Bone marrow (tissue), 2 donors: ENCODE results near the gene LRRC10.
A peak's percentile ranks its signal among the peaks of the same experiment; 100 is the strongest.
"Not testable (repeated sequence)": the region's sequence is repeated elsewhere in the genome, so short reads cannot be mapped to it uniquely, and the experiment has no call there.

Source experiments
- DNase-seq, 2 donors: peaks; one replicate each; lab custom pipeline; 2025; lab: John Stamatoyannopoulos, UW

The LRRC10 gene

DNA sequence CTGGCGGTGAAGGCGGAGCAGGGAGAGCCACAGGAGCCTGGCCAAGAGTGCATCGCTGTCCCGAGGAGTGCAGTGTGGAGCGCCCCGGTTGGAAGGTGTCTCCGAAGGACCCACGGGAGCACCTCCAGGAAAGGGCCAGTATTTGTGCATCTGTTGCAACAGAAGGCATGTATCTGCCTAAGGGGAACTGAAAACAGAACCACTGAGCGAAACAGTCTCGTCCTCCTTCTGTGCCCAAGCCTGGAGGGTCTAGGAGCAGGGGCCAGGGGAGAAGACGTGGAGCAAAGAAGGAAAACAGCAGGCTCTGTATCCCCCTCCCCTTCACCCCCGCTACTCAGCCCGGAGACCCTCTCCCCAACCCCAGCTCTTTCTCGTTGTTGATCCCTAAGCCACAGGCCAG lies 5.3 kb upstream of the LRRC10 start:
- DNase-seq = no peak

DNA sequence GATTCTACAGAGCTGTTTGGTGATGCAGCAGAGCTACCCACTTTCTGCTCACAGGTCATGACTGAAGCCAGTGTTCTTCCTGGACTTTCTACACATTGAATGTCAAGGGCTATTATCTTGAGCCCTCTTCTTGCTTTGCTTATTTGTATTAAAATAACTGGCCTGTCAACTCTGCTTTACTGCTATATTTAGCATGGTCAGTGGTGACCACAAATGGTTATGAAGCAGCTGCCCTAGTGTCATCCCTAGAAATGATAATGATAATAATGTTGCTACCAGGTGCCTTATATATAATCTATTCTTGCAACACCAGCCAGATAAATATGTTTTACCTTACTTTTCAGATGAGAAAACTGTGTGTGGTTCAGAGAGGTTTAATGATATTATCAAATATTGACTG lies 2.6 kb upstream of the LRRC10 start:
- no peak for DNase-seq

DNA sequence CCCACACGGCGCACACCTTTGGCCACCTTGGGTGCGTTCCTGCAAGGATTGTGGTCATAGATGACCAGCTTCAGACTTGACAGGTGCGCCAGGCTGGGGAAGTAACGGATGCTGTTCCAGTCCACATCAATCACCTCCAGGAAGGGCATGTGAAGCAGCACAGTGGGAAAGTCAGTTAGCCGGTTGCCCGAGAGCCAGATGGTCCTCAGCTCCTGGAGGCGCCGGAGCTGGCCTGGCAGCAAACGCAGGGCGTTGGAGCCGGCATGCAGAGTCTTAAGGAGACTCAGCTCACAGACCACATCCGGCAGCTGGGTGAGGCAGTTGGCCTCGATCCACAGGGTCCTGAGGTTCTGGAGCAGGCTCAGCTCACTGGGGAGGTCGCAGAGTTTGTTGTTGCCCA lies 581 bp downstream of the LRRC10 start:
- DNase-seq = no peak

GRCh38 chr12:69608114-69608513 lies 2.6 kb downstream of the LRRC10 start:
- DNase-seq = no peak

- not testable (repeated sequence) for DNase-seq
These were observed 6.4 kb downstream of the LRRC10 start for GRCh38 chr12:69604275-69604674.

- DNase-seq = not testable (repeated sequence)
These were observed 7.2 kb downstream of the LRRC10 start for GRCh38 chr12:69603556-69603955.

DNA sequence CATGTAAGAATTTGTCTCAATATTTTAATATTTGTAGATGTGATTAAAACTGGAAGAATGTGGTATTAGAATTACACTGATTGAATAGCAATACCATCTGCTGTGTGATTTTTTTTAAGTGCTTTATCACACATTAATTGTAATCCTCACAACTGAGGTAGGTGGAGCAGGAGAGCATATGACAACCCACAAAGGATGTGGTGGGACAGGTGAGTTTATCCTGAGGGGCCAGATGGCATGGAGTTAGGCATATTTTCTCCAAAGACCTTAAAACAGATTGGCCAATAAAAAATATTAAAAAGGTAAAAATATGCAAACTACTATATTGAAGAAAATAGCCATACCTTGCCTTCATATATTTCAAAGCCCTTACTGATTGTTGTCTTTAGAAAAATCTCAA lies 7.8 kb downstream of the LRRC10 start:
- no peak for DNase-seq

DNA sequence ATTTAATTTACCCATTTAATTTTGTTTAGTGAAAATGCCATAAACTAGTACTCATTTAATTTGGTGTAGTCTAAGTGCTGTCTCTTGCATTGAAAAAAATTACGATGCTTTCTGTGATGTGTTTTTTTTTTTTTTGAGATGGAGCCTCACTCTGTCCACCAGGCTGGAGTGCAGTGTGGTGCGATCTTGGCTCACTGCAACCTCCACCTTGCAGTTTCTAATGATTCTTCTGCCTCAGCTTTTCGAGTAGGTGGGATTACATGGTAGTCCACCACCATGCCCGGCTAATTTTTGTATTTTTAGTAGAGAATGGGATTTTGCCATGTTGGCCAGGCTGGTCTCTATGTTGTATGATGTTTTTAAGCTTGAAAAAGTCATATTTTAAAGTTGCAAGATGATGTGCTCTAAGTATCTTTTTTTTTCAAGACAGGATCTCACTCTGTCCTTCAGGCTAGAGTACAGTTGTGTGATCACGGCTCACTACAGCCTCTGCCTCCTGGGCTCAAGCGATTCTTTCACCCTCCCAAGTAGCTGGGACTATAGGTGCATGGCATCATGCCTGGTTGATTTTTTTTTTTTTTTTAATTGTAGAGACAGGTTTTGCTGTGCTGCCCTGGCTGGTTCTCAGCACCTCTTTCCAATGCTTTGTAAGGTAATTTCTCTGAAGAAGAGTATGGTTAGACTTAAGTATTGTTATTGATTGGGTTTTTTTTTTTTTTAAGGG lies 8.6 kb downstream of the LRRC10 start:
- no peak for DNase-seq

GRCh38 chr12:69600804-69601203 lies 9.9 kb downstream of the LRRC10 start:
- no peak for DNase-seq

- no peak for DNase-seq
These were observed 12.4 kb downstream of the LRRC10 start for GRCh38 chr12:69598174-69598753.

- no peak for DNase-seq
These were observed 15.0 kb downstream of the LRRC10 start for GRCh38 chr12:69595689-69596088.

DNA sequence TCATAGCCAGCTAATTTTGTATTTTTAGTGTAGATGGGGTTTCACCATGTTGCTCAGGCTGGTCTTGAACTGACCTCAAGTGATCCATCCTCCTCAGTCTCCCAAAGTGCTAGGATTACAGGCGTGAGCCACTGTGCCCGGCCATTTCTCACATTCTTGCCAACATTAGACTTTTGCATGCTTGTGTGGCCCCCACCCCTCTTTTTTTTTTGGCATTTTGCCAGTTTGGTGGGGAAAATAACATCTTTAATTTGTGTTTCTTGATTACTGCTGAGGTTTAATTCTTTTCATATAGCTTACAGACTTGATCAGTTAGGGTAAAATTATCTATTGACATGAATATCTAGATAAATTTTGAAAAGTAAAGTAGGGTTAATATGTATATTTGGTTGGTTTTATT lies 21.6 kb downstream of the LRRC10 start:
- DNase-seq = no peak

DNA sequence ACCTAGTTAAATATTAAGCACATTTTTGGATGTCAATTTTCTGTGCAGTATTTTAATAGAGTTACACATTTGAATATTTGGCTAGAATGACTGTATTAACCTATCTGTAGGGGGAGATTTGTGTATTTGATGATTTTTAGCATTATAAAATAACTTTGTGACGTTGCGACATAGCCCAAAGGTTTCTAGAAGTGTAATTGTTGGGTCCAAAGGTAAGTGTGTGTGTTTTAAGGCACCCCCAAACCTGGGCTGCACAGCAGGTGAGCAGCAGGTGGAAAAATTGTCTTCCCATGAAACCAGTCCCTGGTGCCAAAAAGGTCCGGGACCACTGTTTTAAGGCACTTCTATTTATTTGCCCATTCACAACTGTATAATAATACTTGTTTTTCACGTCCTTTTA lies 22.2 kb downstream of the LRRC10 start:
- DNase-seq = no peak

- DNase-seq = peak; percentile 77 to 82
These were observed 25.3 kb downstream of the LRRC10 start, which contains the start of gene CCT2 for GRCh38 chr12:69585189-69586062. Gene CCT2 (plus strand): TSS chr12:69585459. CDS start chr12:69585522, 63 bp downstream.

DNA sequence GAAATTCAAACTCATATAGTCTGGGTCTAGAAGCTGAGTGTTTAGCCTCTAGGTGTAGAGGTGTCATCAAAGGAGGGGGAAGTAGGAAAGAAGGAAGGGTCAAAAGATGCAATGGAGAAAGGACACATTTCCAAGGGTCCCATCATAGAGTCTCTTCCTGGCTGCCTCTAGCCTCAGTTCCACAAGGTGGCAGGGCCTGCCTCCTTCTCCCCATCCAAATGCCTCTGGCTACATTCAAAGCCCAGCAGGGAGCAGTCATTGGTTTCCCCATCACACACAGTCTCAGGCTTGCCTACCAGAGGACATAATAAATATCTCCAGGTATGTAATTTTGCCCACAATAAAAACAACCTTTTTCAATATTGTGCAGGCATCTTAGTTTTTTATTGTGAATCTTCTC lies 27.5 kb downstream of the LRRC10 start:
- no peak for DNase-seq

DNA sequence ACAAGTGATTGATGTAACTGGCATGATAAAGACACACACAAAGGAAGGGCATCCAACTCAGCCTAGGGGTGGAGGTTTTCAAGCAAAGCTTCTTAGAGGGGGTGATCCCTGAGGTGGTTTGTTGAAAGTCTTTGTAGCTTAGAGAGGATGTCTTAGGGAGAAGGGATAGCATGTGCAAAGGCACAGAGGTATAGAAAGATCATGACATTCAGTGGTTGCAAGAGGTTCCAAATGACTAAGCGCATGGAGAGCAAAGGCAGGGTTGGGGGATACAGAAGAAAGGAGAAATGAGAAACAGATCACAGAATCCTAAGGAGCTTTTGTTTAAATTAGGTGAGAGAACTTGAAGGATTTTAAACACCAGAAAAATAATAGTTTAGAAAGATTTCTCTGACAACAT lies 30.6 kb downstream of the LRRC10 start:
- no peak for DNase-seq

DNA sequence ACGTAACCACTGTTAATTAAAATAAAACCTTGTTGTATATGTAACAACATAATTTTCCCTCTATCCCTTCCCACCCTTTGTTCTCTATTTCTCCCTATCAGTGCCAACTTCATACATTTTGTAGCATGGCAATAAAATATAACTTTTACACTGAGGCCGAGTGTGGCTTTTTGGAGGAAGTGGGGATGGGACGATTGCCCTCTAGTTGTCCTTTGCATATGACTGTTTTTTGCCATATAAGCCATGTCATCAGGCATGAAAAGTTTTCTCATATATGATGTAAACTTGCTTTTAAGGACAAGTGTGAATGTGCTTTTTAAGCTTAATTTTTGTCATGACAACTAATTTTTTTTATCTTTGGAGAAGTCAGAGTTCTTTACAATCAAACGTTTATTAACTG lies 31.7 kb downstream of the LRRC10 start:
- no peak for DNase-seq

DNA sequence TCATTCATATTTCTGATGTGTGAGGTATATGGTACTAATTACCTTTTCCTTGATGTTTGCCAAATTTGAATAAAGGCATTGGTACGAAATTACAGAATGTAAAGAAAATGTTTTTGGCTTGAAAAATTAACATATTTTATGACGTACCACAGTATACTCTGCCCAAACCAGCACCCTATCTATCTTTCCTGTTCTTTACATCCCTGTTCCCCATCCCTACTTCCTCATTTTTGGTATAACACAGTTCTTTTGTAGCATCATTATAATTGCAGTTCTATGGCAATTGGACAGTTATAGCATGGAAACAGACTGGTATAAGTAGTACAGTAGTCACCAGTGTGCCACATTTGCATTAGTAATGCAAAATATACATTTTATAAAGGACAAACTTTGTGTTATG lies 32.4 kb downstream of the LRRC10 start:
- no peak for DNase-seq

DNA sequence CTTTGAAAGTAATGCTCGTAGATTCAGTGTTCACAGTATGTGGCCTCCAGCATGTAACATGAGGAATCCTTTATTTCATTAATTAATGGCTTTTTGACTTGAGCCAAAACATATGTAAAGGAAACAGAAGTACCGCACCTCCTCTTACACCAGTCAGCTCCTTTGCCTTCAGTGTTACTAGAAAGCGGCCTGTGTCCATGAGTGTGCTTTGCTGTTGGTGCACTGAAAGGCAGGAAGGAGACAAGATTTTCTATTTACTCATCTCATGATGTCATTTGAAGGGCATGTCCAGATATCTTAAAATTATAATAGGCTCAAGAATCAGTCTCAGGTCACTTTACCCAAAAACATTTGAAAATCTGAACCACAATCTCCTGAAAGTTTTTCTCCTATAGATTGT lies 35.4 kb downstream of the LRRC10 start:
- DNase-seq = no peak

GRCh38 chr12:69570545-69571399 lies 39.9 kb downstream of the LRRC10 start:
- peak in 1 of 2 donors; percentile 25 for DNase-seq

- DNase-seq = no peak
These were observed 40.6 kb downstream of the LRRC10 start for GRCh38 chr12:69570000-69570516.

DNA sequence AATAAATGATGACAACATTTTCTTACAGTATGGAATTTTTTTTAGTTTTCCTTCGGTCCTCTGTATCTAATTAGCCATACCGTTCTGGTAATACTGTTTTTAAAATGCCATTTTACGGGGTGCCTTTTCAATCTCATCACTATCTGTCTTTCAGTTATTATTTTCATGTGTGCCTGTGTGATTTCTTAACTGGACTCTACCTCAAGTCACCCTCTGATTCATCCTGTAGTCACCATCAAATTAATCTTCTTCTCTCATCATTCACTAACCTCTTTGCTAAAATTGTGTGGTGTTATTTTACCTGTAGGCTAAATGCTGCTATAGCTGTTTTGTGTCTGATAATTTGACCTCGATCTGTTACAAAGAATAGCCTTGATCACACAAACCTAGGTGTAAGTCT lies 41.5 kb downstream of the LRRC10 start:
- no peak for DNase-seq
